Measurements from ENCODE around the gene SLC7A9.
A peak's percentile ranks its signal among the peaks of the same experiment; 100 is the strongest.

Gene SLC7A9

DNA sequence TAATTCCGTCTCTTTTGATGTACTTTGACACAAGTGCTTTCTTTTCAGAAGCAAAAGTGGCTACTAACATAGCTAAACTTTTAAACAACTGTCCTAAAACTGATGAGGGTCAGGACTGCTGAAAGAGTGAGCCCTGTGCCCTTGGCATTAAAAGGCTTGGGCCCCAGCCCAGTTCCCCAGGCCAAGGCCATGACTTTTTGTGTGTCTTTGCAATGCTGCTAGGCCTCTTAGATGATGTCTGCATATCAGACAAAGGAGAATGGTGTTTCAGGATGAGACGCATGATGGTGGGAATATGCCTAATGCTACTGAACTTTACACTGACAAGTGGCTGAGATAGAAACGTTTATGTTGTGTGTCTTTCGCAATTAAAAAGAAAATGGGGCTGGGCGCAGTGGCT lies 38.0 kb downstream of the SLC7A9 start:
- H3K9me3 Mint-ChIP-seq (ENCODE audit: low read depth), result no peaks in the 10 kb centered on the region
- no peaks in the 10 kb centered on the region for H3K27me3 Mint-ChIP-seq
- H3K4me1 Mint-ChIP-seq (ENCODE audit: low read depth), result peaks cover 10% of the 10 kb centered on the region
- H3K27ac Mint-ChIP-seq, result no peak overlapping the region
- peaks cover 2% of the 10 kb centered on the region for H3K36me3 Mint-ChIP-seq
- H3K4me3 Mint-ChIP-seq, result no peak overlapping the region

DNA sequence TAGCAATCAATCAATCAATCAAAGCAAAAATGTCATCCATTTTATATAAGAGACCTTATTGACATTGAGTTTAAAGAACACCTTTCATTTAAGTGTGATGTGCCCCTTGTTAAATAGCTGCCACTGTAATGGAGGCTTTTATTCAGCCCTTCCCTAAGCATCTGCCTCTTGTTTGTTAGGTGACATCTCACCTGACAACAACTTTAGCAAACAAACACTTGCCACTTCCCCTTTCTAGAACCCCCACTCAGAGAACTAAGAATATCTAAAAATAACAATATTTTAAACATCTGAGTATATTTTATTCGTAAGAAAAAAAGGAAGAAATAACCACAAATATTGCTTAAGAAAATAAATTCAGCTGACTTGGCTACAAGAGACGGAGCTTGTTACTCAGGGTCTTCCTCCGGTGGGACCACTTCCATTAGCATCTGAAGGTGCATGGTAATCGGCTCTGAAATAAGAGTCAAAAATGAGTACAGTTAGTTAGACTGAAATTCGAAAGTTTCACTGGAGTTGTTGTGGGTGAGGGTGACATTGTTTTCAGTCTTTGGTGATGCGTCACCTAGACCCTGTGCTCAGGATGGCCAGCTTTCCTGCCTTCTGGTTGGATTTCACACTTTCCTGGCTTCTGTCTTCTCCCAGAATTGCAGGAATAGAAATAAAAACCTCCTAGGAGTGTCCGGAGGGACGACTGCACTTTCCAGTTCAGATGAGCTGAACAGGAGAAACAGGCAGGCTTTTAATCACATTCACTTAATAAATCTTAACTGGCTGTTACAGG lies 39.1 kb downstream of the SLC7A9 start:
- H3K4me3 Mint-ChIP-seq, result no peak overlapping the region
- H3K36me3 Mint-ChIP-seq, result peaks cover 4% of the 10 kb centered on the region
- H3K4me1 Mint-ChIP-seq (ENCODE audit: low read depth), result peaks cover 10% of the 10 kb centered on the region
- H3K27ac Mint-ChIP-seq, result no peak overlapping the region
- H3K27me3 Mint-ChIP-seq, result no peaks in the 10 kb centered on the region
- H3K9me3 Mint-ChIP-seq (ENCODE audit: low read depth), result no peaks in the 10 kb centered on the region

DNA sequence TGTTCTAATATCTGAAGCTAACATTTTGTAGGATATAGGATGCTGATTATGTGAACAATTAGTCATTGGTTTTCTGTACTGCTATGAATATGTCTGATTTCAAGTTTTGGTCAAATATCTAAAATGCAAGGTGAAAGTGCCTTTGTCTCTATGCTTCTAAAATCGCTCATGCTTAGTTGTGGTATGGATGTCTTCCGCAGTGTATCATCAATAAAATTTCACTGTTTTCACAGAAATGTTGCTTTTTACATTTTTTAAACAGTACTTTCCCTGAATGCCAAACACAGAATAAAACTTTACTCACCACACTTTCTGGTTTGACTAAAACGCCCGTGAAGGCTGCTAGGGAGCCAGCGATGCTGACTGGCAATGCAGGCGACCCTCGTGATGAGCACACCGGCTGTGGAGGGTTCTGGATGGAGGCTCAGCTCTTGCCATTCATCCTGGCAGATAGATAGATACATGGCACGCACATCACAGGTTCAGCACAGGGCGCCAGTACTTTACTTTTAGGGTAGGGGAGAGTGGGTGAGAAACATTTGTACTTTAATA lies 40.1 kb downstream of the SLC7A9 start:
- Mint-ChIP-seq H3K9me3 (ENCODE audit: low read depth) (no peaks in the 10 kb centered on the region), H3K36me3 (peaks cover 7% of the 10 kb centered on the region), H3K4me3 (peak overlapping the region; percentile 25)

GRCh38 chr19:32828643-32829344 lies 40.8 kb downstream of the SLC7A9 start:
- Mint-ChIP-seq H3K4me3 (peak overlapping the region; percentile 25), H3K27me3 (peaks cover 4% of the 10 kb centered on the region), H3K4me1 (ENCODE audit: low read depth) (peaks cover 10% of the 10 kb centered on the region), H3K9me3 (ENCODE audit: low read depth) (no peaks in the 10 kb centered on the region), H3K27ac (no peak overlapping the region), H3K36me3 (peaks cover 7% of the 10 kb centered on the region)

More for the DNA sequence above, 40.1 kb downstream of the SLC7A9 start:
- Mint-ChIP-seq H3K27me3 (peaks cover 4% of the 10 kb centered on the region), H3K4me1 (ENCODE audit: low read depth) (peaks cover 10% of the 10 kb centered on the region), H3K27ac (no peak overlapping the region)

DNA sequence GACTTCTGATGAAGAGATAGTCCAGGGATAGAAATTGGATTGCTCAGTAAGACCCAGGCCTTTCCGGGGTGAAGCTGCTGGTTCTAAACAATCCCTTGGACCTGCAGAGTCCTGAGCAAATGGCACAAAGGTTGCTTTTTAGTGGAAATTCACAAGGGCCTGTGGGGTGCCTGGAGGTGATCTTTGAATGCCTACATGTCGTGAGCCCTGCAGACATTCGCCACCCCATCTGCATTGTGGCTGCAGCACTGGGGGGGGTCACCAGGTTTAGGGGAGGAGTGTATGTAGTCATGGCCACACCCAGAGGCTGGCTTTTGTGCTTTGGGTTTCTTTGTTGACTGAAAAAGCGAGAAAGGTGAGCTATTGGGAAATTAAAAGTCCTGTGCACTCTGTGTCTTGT lies 41.4 kb downstream of the SLC7A9 start:
- peaks cover 7% of the 10 kb centered on the region for H3K36me3 Mint-ChIP-seq
- H3K27me3 Mint-ChIP-seq, result peaks cover 6% of the 10 kb centered on the region
- no peaks in the 10 kb centered on the region for H3K9me3 Mint-ChIP-seq (ENCODE audit: low read depth)
- H3K4me3 Mint-ChIP-seq, result no peak overlapping the region
- no peak overlapping the region for H3K27ac Mint-ChIP-seq
- H3K4me1 Mint-ChIP-seq (ENCODE audit: low read depth), result peaks cover 10% of the 10 kb centered on the region

DNA sequence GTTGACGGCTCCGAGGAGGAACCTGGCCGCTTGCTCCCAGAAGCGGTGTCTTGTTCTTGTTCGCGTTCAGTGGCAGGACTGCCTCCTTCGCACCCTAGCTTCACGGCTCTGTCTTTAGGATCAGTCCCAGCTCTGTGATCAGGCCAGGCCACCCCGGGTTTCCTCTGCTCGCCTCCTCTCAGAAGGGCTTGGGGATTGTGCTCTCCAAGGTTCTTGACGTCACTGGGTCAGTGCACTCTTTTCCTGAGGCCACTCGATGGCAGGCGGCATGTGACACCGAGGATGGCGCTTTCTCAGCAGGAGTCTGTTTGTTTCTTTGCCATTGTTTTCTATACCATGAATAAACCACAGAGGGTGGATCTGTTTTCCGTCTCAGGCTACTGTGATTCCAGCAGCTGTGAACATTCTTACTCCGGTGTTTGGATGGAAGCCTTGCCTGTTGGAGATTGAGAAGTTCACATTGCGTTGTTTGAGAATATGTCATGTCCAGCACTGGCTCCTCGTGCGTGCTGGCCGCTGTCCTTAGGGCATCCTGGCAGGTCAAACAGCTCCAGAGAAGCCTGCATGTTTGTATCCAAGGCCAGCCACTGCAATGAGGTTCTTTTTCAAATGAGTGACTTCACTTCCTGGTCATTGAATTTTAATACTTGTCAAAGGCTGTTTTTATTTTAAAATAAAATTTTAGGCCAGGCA lies 44.5 kb downstream of the SLC7A9 start:
- Mint-ChIP-seq H3K4me1 (ENCODE audit: low read depth) (peaks cover 22% of the 10 kb centered on the region), H3K27me3 (peaks cover 6% of the 10 kb centered on the region), H3K27ac (no peak overlapping the region), H3K36me3 (peaks cover 7% of the 10 kb centered on the region), H3K9me3 (ENCODE audit: low read depth) (no peaks in the 10 kb centered on the region), H3K4me3 (peak overlapping the region; percentile 35)

DNA sequence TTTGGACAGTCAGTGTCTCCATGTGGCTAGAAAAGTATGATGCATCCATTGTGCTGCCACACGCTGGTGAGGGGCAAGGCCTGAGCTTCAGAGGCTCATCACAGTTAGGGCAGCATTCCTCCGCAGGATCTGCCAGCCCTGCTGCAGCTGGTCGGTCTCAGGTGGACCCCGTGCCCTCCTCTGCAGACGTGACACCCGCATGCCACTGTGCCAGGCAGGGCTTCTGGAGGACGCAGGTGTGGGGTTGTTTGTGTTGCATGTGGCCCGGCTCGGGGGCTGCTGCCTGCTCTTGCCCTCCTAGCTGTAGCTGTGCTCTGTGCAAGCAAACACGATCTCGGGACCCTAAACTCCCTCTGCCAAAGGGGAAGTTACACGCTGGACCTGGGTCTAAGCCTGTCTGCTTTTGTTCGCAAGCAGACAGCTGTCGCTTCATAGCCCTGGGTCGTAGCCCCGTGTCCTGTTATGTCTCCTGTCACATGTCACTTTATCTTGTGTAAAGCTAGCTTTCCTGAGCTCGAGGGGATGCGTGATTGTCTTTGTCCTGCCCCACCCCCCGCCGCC lies 45.3 kb downstream of the SLC7A9 start:
- Mint-ChIP-seq H3K27ac (no peak overlapping the region), H3K36me3 (peaks cover 7% of the 10 kb centered on the region), H3K4me1 (ENCODE audit: low read depth) (peaks cover 25% of the 10 kb centered on the region), H3K9me3 (ENCODE audit: low read depth) (no peaks in the 10 kb centered on the region), H3K27me3 (peaks cover 6% of the 10 kb centered on the region), H3K4me3 (no peak overlapping the region)

DNA sequence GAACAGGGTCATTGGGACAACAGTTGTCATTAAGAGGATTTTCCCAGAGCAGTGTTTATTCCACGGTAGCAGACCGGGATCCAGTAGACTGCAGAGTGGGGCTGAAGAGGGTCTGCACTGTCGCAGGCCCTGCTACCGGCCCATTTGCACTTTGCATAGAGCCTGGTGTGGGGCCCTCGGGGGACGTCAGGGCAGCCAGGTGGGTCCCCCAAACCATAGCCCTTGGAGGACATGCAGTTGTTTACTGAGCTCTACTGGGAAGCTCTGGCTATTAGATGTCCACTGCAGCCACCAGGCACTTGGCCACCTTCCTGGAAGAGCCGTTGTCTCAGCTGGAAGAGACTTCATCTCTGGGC lies 45.8 kb downstream of the SLC7A9 start:
- peaks cover 7% of the 10 kb centered on the region for H3K36me3 Mint-ChIP-seq
- H3K27ac Mint-ChIP-seq, result no peak overlapping the region
- no peak overlapping the region for H3K4me3 Mint-ChIP-seq
- H3K9me3 Mint-ChIP-seq (ENCODE audit: low read depth), result no peaks in the 10 kb centered on the region
- H3K27me3 Mint-ChIP-seq, result peaks cover 6% of the 10 kb centered on the region
- peaks cover 21% of the 10 kb centered on the region for H3K4me1 Mint-ChIP-seq (ENCODE audit: low read depth)

- Mint-ChIP-seq H3K4me1 (ENCODE audit: low read depth) (peaks cover 20% of the 10 kb centered on the region), H3K36me3 (peaks cover 7% of the 10 kb centered on the region), H3K27ac (no peak overlapping the region), H3K27me3 (peaks cover 6% of the 10 kb centered on the region), H3K9me3 (ENCODE audit: low read depth) (no peaks in the 10 kb centered on the region), H3K4me3 (no peak overlapping the region)
These were observed 46.4 kb downstream of the SLC7A9 start for GRCh38 chr19:32822916-32823746.

- no peak overlapping the region for H3K27ac Mint-ChIP-seq
- H3K4me1 Mint-ChIP-seq (ENCODE audit: low read depth), result peaks cover 19% of the 10 kb centered on the region
- H3K36me3 Mint-ChIP-seq, result no peaks in the 10 kb centered on the region
- H3K4me3 Mint-ChIP-seq, result peak overlapping the region; percentile 35
- no peaks in the 10 kb centered on the region for H3K9me3 Mint-ChIP-seq (ENCODE audit: low read depth)
- peaks cover 1% of the 10 kb centered on the region for H3K27me3 Mint-ChIP-seq
These were observed 49.9 kb downstream of the SLC7A9 start for GRCh38 chr19:32819419-32820400.

DNA sequence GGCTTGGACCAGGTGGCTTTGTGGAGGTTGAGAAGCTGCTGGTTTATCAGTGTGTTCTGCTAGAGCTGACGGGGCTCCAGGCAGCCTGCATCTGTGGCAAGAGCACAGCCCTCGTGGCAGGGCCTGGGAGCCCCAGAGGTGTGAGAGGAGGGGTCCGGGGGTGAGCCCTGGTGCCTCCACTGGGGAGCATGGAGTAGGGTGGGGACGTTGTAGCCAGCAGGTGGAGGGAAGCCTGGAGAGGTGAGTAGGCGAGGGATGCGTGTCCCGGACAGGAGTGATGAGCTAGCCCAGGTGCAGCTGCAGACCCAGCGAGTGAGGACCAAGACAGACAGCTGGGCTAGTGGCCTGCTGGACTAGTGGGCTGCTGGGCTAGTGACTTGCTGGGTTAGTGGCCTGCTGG lies 51.0 kb downstream of the SLC7A9 start:
- peaks cover 26% of the 10 kb centered on the region for H3K4me1 Mint-ChIP-seq (ENCODE audit: low read depth)
- no peak overlapping the region for H3K4me3 Mint-ChIP-seq
- H3K36me3 Mint-ChIP-seq, result no peaks in the 10 kb centered on the region
- H3K27ac Mint-ChIP-seq, result no peak overlapping the region
- no peaks in the 10 kb centered on the region for H3K9me3 Mint-ChIP-seq (ENCODE audit: low read depth)
- H3K27me3 Mint-ChIP-seq, result peaks cover 1% of the 10 kb centered on the region

GRCh38 chr19:32817569-32818476 lies 51.7 kb downstream of the SLC7A9 start:
- Mint-ChIP-seq H3K27me3 (no peaks in the 10 kb centered on the region), H3K27ac (no peak overlapping the region), H3K4me1 (ENCODE audit: low read depth) (peaks cover 27% of the 10 kb centered on the region), H3K9me3 (ENCODE audit: low read depth) (no peaks in the 10 kb centered on the region), H3K4me3 (no peak overlapping the region), H3K36me3 (no peaks in the 10 kb centered on the region)
